Hindlimb muscle (tissue), 1 donor: ENCODE results near the gene SEMA4G. TPM values are rescaled to one million over a fixed set of nuclear protein-coding genes. Genes with fewer than 3 reads are reported as not detected.

ENCODE experiments used
- DNase-seq: peaks from one replicate; pipeline ENCODE4 v3.0.0-alpha.2; 2013
- polyA plus RNA-seq: library from polyadenylated mRNA; unstranded; fragments of 120-200 nt; gene quantifications from one replicate; pipeline ENCODE4 v1.2.1, GENCODE V29; 2013; ENCODE audit not compliant: insufficient read length

The SEMA4G gene
- polyA plus RNA-seq, 1 donor = 7.3 TPM

- no peak for DNase-seq
Observed at GRCh38 chr10:101007915-101008822, 38.9 kb downstream of the SEMA4G start.

DNA sequence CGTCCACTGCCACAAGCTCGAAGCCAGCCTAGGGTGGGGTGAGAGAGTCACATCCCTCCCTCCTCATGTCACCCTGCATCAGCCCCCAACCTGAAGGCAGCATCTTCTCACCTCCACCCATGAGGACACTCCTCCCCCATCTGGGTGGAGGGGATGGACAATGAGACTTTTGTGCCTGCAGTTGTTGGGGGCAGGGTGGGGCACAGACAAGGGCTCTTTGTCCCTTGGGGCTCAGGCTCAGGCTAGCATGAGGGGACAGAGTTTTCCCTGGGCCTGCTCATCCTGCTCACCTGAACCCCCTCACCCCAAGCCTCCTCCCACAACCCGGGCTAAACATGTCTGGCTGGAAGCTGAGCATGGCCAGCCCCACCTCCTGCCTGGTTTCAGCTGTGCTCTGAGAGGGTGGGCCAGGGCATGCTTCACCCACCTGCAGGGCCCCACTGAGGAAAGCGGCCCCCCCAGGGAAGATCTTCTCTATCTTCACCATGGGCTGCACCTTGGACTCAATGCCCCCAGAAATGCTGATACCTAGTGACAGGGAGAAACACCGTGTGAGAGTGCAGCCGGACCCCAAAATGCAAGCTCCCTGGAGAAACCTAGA, 39.6 kb downstream of the SEMA4G start:
- DNase-seq = no peak

- DNase-seq = no peak
Observed at GRCh38 chr10:101010329-101010728, 41.0 kb downstream of the SEMA4G start.

- DNase-seq = no peak
Observed at GRCh38 chr10:101011517-101012423, 42.5 kb downstream of the SEMA4G start.

DNA sequence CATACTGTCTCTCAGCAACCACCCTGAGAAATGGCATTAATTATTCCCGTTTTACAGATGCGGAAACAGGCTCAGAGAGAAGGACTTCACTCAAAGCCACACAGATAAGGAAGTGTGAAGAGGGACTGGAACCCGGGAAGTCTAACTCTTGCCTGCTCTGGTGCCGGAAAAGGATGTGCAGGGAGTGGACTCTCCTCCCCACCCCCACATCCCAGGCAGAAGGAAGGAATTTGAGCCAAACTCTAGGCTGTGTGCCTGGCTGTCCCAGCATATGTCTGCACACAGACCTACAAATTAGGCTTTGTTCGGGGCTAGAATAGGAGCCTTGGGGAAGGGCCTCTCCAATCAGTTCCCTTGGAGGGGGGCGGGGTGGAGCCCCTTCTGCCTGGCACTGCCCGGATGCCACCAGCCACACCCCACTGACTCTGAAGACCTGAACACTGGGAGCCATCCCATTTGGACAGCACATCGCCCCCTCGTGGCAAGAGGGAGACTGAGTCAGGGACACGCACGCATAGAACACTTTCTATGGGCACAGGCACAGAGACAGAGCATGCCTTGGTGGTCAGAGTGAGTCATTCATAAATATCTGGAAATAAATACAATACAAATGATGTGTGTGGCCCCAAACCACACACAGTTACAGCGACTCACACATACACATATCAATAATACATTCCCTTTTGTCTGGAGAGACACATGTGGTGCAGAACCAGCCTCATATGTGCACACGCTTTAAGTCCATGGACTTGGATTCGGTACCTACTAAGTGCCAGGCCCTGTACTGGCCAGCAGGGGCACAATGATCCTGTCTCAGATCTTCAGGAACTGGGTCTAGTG, 43.4 kb downstream of the SEMA4G start:
- DNase-seq = peak; percentile 78

- DNase-seq = no peak
Observed at GRCh38 chr10:101013365-101013825, 44.1 kb downstream of the SEMA4G start.

GRCh38 chr10:101014230-101014884, 45.1 kb downstream of the SEMA4G start:
- DNase-seq = peak; percentile 69

DNA sequence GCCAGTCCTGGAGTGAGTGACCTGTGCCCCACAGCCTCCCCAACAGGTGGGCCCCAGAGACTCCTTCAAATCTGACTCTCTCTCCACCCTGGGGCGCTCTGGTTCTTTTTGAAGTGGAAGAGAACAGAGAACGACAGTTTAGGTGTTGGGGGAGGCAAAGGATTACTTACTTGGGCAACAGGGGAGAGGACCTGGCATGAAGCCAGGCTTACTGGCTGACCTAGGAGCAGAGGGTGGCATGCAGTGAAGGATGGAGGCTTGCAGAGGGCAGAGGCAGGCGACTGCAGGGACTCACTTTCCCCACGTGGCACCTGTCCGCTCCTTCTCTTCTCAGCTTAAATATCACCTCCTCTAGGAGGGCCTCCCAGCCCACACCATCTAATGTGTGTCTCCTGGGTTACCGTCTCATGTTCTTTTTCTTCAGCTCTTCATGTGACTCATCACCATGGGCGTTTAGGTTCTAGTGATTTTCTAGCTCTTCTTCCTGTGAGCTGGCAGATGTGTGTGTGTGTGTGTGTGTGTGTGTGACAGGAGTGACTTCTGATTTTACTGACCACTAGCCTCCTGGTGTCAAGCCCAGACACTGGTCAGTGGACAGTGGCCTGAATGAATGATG, 45.8 kb downstream of the SEMA4G start:
- DNase-seq = no peak

GRCh38 chr10:101015582-101015973, 46.3 kb downstream of the SEMA4G start:
- DNase-seq = no peak

DNA sequence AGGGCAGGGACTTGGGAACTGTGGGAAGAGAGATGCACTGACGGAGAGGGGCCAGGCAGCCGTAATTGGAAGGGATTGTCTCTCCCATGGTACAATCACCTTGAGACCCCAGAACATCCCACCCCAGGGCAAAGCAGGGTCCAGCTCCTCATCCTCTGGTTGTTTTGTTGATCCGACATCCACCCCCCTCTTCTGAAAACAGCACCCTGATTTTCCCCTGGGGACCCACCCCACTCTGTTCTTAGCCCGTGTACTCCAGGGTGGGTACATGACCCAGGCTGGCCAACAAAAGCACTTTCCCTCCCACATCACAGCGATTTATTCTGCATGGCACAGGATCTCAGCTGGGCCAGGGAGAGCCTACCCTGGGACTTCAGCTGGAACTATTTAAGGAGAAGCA, 47.5 kb downstream of the SEMA4G start:
- DNase-seq = no peak

- DNase-seq = no peak
Observed at GRCh38 chr10:101018118-101018599, 48.9 kb downstream of the SEMA4G start.

DNA sequence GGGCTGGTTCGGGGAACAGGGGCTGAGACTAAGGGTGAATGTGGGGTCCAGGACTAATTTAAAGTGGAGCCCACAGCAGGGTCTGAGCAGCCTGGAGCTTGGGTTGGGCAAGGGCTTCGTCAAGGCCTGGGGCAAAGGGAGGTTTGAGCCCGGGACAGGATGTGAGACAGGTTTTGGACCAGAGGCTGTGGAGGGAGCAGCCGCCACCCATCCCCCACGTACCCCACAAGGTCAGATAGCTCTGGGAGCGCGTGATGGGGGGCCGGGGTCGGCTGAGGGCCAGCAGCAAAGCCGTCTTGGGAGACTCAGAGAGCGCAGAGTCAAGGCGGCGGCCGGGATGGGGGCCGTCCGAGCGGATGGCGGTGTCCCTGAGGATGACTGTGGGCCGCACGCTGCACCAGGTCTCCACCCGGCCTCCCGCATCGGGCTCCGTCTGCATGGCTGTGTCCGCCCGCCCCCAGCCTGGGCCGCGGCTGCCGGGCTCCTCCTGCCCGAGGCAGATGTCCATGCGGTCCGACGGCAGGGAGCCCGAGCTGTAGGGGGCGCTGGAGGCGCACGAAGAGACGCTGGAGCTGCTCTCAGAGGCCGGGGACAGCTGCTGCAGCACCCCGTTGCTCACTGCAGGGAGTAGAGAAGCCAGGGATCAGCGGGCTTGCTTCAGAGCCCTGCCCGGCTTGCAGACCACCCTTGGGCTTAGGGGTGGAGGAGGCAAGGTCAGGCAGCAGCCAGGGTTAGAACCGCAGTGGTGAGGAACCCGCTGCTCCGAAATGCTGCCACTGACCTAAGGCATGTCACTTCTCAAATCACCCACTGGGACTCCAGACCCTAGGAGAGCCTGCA, 49.5 kb downstream of the SEMA4G start:
- DNase-seq = peak; percentile 71

Other genes with a start within 250 kb of the SEMA4G start
- not detected for gene PAX2, start 223.9 kb upstream of the SEMA4G start, polyA plus RNA-seq
- gene SLF2, start 56.5 kb upstream of the SEMA4G start, polyA plus RNA-seq = 98.3 TPM
- 88.7 TPM for gene MRPL43, start 18.0 kb downstream of the SEMA4G start, polyA plus RNA-seq
- 9.9 TPM for gene TWNK, start 18.0 kb downstream of the SEMA4G start, polyA plus RNA-seq
- 72.5 TPM for gene LZTS2, start 30.3 kb downstream of the SEMA4G start, polyA plus RNA-seq
- 1.3 TPM for gene PDZD7, start 61.6 kb downstream of the SEMA4G start, polyA plus RNA-seq
- 20.3 TPM for gene SFXN3, start 61.7 kb downstream of the SEMA4G start, polyA plus RNA-seq
- 23.5 TPM for gene KAZALD1, start 92.5 kb downstream of the SEMA4G start, polyA plus RNA-seq
- gene TLX1, start 161.8 kb downstream of the SEMA4G start, polyA plus RNA-seq = not detected